GM10266 (cell line): Measurements from ENCODE around the gene PTGES2.
"Not testable (repeated sequence)": the region's sequence is repeated elsewhere in the genome, so short reads cannot be mapped to it uniquely, and the experiment has no call there.

Experiments used
- DNase-seq: peaks from one replicate; pipeline ENCODE4 v3.0.0; 2012; ENCODE audit errors: extremely low spot score
- CTCF ChIP-seq: IDR thresholded peaks from 2 replicates; pipeline ENCODE4 v1.5.1; 2012; ENCODE audit warnings: mild to moderate bottlenecking, low read depth; ENCODE audit not compliant: control insufficient read depth, insufficient read depth; ENCODE audit errors: missing control alignments

Gene PTGES2

GRCh38 chr9:128116104-128117083 is 11.1 kb downstream of the PTGES2 start:
- no peak for TF ChIP-seq CTCF
- DNase-seq, result no peak

GRCh38 chr9:128115187-128116103 is 12.1 kb downstream of the PTGES2 start:
- DNase-seq, result peak; percentile 75
- TF ChIP-seq CTCF, result no peak

GRCh38 chr9:128114326-128115186 is 13.0 kb downstream of the PTGES2 start:
- no peak for TF ChIP-seq CTCF

GRCh38 chr9:128113526-128114325 is 13.8 kb downstream of the PTGES2 start:
- DNase-seq, result no peak
- no peak for TF ChIP-seq CTCF

More at GRCh38 chr9:128114326-128115186, 13.0 kb downstream of the PTGES2 start:
- no peak for DNase-seq

GRCh38 chr9:128111726-128112125 is 15.8 kb downstream of the PTGES2 start:
- DNase-seq, result not testable (repeated sequence)

GRCh38 chr9:128109050-128109709 is 18.3 kb downstream of the PTGES2 start:
- no peak for TF ChIP-seq CTCF
- no peak for DNase-seq
